Esophagus (tissue), 2 donors: ENCODE measurements around the gene GFRA1. TPM values are rescaled to one million over a fixed set of nuclear protein-coding genes. Genes with fewer than 3 reads are reported as not detected.
"Not testable (repeated sequence)": the region's sequence is repeated elsewhere in the genome, so short reads cannot be mapped to it uniquely, and the experiment has no call there.

Experiments used
- H3K27ac ChIP-seq, 2 donors: one replicate each; pipeline ENCODE4 v1.5.1; 2013; ENCODE audit warnings: low read depth in 2 of 2, mild to moderate bottlenecking in 2 of 2, inconsistent platforms in 1 of 2, low read length in 1 of 2, moderate library complexity in 1 of 2
- H3K27me3 ChIP-seq, 2 donors: one replicate each; pipeline ENCODE4 v1.6.1; 2013; ENCODE audit warnings: low read length in 2 of 2, control low read depth in 1 of 2, mild to moderate bottlenecking in 1 of 2; ENCODE audit not compliant: insufficient read depth in 2 of 2, control insufficient read depth in 1 of 2
- H3K36me3 ChIP-seq, 2 donors: one replicate each; pipeline ENCODE4 v1.6.1; 2013; ENCODE audit warnings: low read length in 1 of 2; ENCODE audit not compliant: control insufficient read depth in 2 of 2, insufficient read depth in 2 of 2
- H3K4me1 ChIP-seq, 2 donors: one replicate each; pipeline ENCODE4 v1.6.1; 2013; ENCODE audit warnings: low read length in 1 of 2; ENCODE audit not compliant: control insufficient read depth in 2 of 2, insufficient read depth in 2 of 2
- H3K4me3 ChIP-seq, 2 donors: one replicate each; pipeline ENCODE4 v1.5.1; 2013; ENCODE audit warnings: low read length in 2 of 2, mild to moderate bottlenecking in 2 of 2, low read depth in 1 of 2, moderate library complexity in 1 of 2
- H3K9me3 ChIP-seq, 2 donors: one replicate each; pipeline ENCODE4 v1.6.1; 2013; ENCODE audit warnings: mild to moderate bottlenecking in 2 of 2, low read depth in 1 of 2, low read length in 1 of 2, moderate library complexity in 1 of 2; ENCODE audit not compliant: control insufficient read depth in 2 of 2, insufficient read depth in 1 of 2
- WGBS, 2 donors: extraction: QIAGEN DNeasy Blood & Tissue Kit; methylation state at CpG; one replicate each; pipeline ENCODE4 v1.1.7; 2013; 5-methylcytosine and 5-hydroxymethylcytosine counted together
- polyA plus RNA-seq, 2 donors: library from polyadenylated mRNA; stranded (reverse); fragments of 200-250 nt; gene quantifications; one replicate each; pipeline ENCODE4 v1.2.3, GENCODE V29; 2013
- donor health status: healthy with polysubstance abuse.
- donor health status: Bipolar disorder and iron deficiency.

Gene GFRA1
- polyA plus RNA-seq, 2 donors: 0.73 to 1.3 TPM

DNA sequence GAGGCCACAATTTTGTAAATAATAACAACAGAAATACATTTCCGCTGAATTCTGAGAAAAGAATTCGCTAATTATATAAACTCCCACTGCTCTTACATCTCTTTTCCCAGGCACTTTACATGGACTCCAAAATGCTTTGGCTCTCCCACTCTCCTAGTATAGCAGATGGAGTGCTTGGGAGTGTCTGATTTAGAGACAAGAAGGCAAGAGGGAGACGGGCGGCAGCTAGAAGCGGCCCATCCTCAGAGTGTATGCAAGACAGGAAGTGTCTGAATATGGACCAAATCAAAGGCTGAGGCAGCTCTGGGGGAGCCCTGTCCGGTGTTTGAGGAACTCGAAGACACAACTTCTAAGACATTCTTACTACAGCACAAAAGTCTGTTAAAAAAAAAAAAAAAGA, 212.1 kb downstream of the GFRA1 start:
- 75 to 77% methylated on average over 7 of the region's 7 CpGs for WGBS, 2 donors
- no peak overlapping the region for H3K4me3 ChIP-seq
- no peaks in the 10 kb centered on the region for H3K27me3 ChIP-seq
- H3K27ac ChIP-seq: no peak overlapping the region
- H3K9me3 ChIP-seq: no peaks in the 10 kb centered on the region
- H3K36me3 ChIP-seq: no peaks in the 10 kb centered on the region
- H3K4me1 ChIP-seq: no peaks in the 10 kb centered on the region

DNA sequence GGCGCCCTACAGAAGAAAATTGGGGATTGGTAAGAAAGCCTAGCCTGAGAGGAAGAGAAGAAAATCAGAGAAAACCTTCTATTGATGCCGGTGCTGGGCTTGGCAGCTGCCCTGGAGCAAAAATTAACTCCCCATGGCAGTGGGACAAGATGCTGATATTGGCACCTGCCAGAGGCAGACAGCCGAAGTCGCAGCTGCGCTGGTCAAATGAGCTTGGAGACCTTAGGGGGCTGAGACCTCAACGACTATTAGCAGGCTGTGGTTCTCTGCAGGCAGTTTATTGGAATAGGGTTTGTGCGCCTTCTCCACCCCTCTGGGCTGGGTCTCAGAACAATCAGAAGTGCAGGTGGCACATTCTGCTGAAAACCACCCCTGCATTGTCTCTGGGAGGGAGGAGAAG, 213.7 kb downstream of the GFRA1 start:
- Histone ChIP-seq H3K4me3 (no peak overlapping the region), H3K4me1 (no peaks in the 10 kb centered on the region), H3K9me3 (no peaks in the 10 kb centered on the region), H3K36me3 (no peaks in the 10 kb centered on the region), H3K27ac (no peak overlapping the region), H3K27me3 (no peaks in the 10 kb centered on the region)
- 77 to 79% methylated on average over 7 of the region's 7 CpGs for WGBS, 2 donors

DNA sequence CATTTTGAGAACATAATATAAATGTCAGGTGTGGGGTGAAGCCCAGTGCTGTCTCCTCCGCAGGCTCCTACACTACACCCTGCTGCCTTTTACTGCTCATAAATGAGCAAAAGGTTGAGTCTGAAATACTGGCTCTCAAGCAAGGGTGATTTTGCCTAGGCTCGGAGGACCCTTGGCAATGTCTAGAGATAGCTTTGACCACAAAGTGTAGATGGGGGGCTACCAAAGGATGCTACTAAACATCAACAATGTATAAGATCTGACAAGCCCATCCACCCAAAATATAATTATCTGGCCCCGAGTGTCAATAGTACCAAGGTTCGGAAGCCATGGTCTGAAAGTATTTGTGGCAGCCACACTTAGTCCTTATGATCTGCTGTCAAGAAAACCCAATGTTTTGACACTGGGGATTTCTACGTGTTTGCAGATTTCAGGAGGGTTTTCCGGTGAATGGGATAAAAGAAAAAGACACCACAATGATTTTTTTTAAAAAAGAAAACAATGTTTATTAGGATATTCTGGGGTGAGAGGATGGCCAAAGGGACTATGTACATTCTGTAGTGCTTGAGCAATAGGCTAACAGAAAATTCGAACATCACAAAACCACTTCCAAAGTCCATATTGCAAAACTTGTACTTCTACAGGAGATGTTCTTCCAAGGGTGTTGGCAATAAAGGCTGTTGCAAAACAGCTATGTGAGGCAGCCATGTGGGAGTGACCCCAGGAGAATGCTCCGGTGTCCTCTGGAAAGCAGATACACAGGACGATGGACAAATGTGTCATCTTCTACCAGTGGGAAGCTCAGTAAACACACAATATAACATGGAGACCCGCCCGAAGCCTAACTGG, 216.3 kb downstream of the GFRA1 start:
- no peaks in the 10 kb centered on the region for H3K4me1 ChIP-seq
- H3K27me3 ChIP-seq: no peaks in the 10 kb centered on the region
- 85 to 89% methylated on average over 11 of the region's 11 CpGs for WGBS, 2 donors
- peaks cover 0 to 2% of the 10 kb centered on the region in 2 donors for H3K9me3 ChIP-seq
- H3K4me3 ChIP-seq: no peak overlapping the region
- H3K27ac ChIP-seq: no peak overlapping the region
- no peaks in the 10 kb centered on the region for H3K36me3 ChIP-seq

DNA sequence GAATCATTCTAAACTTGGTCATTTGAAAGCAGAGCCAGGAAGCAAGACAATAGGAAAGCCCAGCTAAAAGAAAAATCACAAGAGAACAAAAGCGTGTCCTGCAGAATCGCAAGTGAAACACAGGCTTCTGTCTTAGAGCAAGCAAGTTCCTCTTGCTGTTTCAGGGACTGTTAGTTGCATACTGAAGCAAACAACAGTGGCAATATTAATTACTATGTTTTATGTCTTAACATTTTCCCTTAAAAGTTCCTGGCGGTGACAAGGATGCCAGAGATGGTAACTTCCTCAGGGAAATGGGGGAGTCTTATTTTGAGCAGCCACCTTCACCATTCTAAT, 217.1 kb downstream of the GFRA1 start:
- Histone ChIP-seq H3K4me1 (no peaks in the 10 kb centered on the region), H3K4me3 (no peak overlapping the region), H3K27me3 (no peaks in the 10 kb centered on the region), H3K27ac (no peak overlapping the region), H3K36me3 (no peaks in the 10 kb centered on the region), H3K9me3 (peaks cover 0 to 2% of the 10 kb centered on the region in 2 donors)
- 79 to 84% methylated on average over 3 of the region's 3 CpGs for WGBS, 2 donors

DNA sequence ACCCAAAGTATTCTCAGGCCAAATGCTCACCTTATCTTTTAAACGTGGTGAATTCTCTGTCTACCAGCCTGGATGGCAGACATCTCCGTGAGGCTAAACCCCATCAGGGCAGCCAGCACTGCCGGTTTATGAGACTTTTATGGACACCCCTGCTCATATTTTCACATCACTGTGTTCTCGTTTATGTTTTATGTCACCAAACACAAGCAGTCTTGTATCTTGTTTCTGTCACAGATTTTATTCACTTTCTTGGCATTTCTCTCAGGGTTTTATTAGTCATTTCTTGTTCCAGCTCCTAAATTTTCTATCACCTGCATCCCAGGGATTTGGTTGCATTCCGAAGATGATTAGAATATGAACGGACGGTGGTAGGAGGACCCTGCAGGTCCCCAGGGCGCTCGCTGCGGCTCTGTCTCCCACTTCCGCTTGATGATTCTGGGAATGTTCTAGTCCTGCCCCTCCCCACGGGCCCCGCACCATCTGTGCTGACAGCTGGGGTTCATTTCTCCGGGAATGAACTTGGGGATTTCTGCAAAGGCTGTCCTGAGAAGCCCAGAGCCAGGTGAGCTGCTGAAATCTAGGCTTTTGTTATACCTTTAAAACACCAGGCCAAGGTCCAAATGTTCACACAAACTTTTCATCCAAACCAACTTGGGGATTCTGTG, 217.6 kb downstream of the GFRA1 start:
- Histone ChIP-seq H3K27me3 (no peaks in the 10 kb centered on the region), H3K36me3 (no peaks in the 10 kb centered on the region), H3K4me3 (no peak overlapping the region), H3K27ac (no peak overlapping the region), H3K9me3 (peaks cover 0 to 2% of the 10 kb centered on the region in 2 donors), H3K4me1 (no peaks in the 10 kb centered on the region)
- 73 to 76% methylated on average over 14 of the region's 14 CpGs for WGBS, 2 donors

DNA sequence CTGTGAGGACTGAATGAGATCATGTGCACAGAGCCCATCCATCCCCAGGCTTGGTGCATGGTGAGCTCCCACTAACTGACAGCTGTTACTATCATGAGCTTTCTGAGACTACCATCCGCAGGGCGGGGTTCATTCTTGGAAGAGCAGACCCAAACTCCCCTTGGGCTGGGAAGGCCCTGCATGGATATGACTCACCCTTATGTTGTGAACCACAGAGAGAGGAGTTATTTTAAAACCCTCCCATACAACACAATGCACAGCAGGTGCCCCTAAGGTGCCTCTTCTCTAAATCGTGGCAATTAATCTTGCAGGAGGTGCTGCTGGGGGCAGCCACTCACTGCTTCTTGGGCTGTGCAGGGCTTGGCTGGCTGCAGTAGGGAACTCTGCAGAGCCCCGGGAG, 219.1 kb downstream of the GFRA1 start:
- no peaks in the 10 kb centered on the region for H3K27me3 ChIP-seq
- H3K4me3 ChIP-seq: no peak overlapping the region
- 57 to 60% methylated on average over 4 of the region's 4 CpGs for WGBS, 2 donors
- H3K36me3 ChIP-seq: no peaks in the 10 kb centered on the region
- H3K27ac ChIP-seq: no peak overlapping the region
- H3K9me3 ChIP-seq: peaks cover 0 to 2% of the 10 kb centered on the region in 2 donors
- H3K4me1 ChIP-seq: no peaks in the 10 kb centered on the region

DNA sequence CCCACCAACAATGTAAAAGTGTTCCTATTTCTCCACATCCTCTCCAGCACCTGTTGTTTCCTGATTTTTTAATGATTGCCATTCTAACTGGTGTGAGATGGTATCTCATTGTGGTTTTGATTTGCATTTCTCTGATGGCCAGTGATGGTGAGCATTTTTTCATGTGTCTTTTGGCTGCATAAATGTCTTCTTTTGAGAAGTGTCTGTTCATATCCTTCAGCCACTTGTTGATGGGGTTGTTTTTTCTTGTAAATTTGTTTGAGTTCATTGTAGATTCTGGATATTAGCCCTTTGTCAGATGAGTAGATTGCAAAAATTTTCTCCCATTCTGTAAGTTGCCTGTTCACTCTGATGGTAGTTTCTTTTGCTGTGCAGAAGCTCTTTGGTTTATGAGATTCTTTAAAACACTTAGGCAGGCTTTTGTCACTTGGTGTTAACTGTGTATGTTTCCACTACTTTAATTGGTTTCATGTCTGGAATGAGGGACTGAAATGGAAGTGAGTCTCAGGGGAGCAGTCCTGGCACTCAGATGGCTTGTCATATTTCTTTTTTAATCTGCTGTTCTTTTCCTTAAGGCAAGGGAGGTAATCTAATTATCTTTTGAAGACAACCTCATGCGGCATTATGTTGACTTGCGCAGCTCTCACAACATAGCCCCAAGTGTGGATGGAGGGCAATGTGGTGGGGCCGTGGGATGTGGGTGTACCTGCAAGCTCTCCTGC, 219.8 kb downstream of the GFRA1 start:
- H3K36me3 ChIP-seq: not testable (repeated sequence)
- WGBS, 2 donors: 83 to 89% methylated on average over 3 of the region's 3 CpGs

DNA sequence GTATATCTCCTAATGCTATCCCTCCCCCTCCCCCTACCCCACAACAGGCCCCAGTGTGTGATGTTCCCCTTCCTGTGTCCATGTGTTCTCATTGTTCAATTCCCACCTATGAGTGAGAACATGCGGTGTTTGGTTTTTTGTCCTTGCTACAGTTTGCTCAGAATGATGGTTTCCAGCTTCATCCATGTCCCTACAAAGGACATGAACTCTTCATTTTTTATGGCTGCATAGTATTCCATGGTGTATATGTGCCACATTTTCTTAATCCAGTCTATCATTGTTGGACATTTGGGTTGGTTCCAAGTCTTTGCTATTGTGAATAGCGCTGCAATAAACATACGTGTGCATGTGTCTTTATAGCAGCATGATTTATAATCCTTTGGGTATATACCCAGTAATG, 220.5 kb downstream of the GFRA1 start:
- H3K4me1 ChIP-seq, H3K4me3 ChIP-seq, H3K36me3 ChIP-seq, H3K9me3 ChIP-seq, H3K27ac ChIP-seq, H3K27me3 ChIP-seq: not testable (repeated sequence)
- 97 to 100% methylated on average over 1 of the region's 3 CpGs for WGBS, 2 donors

More for the DNA sequence above, 219.8 kb downstream of the GFRA1 start:
- not testable (repeated sequence) for H3K27me3 ChIP-seq, H3K4me1 ChIP-seq, H3K27ac ChIP-seq, H3K9me3 ChIP-seq, H3K4me3 ChIP-seq

DNA sequence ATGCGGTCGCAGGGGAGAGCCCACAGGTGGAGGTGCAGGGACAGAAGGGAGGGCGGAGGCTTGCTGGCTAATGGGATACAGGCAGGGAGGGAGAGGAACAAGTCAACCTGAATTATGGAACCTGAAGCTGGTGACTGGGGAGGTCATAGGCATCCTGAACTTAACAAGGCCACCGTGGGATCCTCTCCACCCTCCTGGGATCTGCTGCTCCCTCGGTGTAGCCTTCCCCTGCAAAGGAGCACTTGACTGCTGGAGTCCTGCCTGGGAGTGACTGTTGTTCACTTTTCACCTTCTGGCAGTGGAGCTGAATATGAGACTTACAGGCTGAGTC, 223.1 kb downstream of the GFRA1 start:
- WGBS, 2 donors: 78 to 90% methylated on average over 5 of the region's 5 CpGs
- H3K27ac ChIP-seq: no peak overlapping the region

More for the DNA sequence above, 223.1 kb downstream of the GFRA1 start:
- Histone ChIP-seq H3K4me1 (no peaks in the 10 kb centered on the region), H3K36me3 (no peaks in the 10 kb centered on the region), H3K4me3 (no peak overlapping the region), H3K9me3 (peaks cover 0 to 2% of the 10 kb centered on the region in 2 donors), H3K27me3 (no peaks in the 10 kb centered on the region)
